ENCODE measurements around the gene MGMT. TPM values are rescaled to one million over a fixed set of nuclear protein-coding genes. Genes with fewer than 3 reads are reported as not detected.

Gene MGMT
- total RNA-seq, 3 donors from 2014 or later, result 15.4 to 17.5 (median 16.3) TPM

DNA sequence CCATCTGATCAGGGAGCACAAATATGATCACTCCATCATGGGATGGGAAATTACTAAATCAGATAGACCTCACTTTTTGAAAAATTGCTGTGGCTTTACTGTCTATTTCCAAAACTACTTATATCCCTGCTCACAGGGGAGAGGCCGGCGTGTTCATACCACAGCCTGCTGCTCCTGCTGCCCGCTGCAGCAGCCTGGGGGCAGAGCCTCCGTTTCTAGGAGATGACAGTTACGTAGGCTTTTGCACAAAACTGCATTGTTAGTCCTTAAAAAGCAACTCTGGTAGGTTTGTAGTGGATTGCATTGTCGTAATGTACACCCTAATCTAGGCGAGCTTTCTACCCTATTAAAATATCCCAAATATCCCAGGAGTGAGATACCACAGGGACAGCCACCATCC lies 293.4 kb downstream of the MGMT start:
- H3K4me1 ChIP-seq (ENCODE audit: low read depth), result no peaks in the 10 kb centered on the region
- ATAC-seq (no peak), DNase-seq (no peak)
- no peaks in the 10 kb centered on the region for H3K36me3 ChIP-seq (ENCODE audit: low read depth)
- intact Hi-C loops (cut with DNase I, micrococcal nuclease), result no loop called here
- no peaks in the 10 kb centered on the region for H3K9me3 ChIP-seq
- TF ChIP-seq, protein P1, sequence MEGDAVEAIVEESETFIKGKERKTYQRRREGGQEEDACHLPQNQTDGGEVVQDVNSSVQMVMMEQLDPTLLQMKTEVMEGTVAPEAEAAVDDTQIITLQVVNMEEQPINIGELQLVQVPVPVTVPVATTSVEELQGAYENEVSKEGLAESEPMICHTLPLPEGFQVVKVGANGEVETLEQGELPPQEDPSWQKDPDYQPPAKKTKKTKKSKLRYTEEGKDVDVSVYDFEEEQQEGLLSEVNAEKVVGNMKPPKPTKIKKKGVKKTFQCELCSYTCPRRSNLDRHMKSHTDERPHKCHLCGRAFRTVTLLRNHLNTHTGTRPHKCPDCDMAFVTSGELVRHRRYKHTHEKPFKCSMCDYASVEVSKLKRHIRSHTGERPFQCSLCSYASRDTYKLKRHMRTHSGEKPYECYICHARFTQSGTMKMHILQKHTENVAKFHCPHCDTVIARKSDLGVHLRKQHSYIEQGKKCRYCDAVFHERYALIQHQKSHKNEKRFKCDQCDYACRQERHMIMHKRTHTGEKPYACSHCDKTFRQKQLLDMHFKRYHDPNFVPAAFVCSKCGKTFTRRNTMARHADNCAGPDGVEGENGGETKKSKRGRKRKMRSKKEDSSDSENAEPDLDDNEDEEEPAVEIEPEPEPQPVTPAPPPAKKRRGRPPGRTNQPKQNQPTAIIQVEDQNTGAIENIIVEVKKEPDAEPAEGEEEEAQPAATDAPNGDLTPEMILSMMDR (IDR thresholded peaks at IDR 0.05), result no peak
- H3K4me3 ChIP-seq, result no peak overlapping the region

DNA sequence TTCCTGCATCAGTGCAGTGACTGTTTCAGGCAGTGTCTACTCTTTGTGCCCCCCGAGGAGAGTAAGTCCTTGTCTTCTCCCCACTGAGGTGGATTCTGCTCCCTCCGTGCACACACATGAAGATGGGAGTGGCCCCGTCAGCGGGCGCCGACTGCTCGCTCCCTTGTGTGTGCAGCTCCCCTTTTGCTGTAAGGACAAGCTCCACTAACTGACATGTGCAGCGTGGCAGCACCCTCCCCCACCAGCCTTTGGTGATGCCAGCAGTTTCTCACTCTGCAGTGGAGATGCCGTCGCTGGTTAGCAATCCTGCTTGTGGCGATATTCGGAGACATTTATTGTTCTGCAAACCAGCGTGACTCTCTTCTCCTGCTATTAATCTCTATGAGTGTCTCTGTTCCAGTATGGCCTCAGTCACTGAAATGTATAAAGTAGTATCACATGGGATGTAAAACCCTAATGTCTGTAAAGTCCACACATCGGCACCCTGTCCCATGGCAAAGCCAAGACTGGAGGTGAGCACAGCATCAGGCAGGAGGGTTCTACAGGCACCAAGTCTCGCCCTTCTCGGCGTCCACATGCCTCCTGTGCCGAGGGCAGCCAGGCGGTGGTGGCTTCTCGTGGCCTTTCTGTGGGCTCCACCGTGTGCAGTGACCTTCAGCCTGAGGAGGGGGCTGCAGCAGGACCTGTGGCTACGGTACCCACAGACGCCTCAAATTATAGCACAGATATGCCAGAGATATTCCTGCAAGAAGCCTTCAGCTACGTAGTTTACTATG lies 294.3 kb downstream of the MGMT start:
- ATAC-seq, result no peak
- no peak for DNase-seq
- Histone ChIP-seq H3K36me3 (ENCODE audit: low read depth) (no peaks in the 10 kb centered on the region), H3K4me3 (no peak overlapping the region), H3K9me3 (no peaks in the 10 kb centered on the region), H3K4me1 (ENCODE audit: low read depth) (no peaks in the 10 kb centered on the region)
- TF ChIP-seq, protein P1 (IDR thresholded peaks at IDR 0.05), result no peak
- intact Hi-C loops (cut with DNase I, micrococcal nuclease), result no loop called here

DNA sequence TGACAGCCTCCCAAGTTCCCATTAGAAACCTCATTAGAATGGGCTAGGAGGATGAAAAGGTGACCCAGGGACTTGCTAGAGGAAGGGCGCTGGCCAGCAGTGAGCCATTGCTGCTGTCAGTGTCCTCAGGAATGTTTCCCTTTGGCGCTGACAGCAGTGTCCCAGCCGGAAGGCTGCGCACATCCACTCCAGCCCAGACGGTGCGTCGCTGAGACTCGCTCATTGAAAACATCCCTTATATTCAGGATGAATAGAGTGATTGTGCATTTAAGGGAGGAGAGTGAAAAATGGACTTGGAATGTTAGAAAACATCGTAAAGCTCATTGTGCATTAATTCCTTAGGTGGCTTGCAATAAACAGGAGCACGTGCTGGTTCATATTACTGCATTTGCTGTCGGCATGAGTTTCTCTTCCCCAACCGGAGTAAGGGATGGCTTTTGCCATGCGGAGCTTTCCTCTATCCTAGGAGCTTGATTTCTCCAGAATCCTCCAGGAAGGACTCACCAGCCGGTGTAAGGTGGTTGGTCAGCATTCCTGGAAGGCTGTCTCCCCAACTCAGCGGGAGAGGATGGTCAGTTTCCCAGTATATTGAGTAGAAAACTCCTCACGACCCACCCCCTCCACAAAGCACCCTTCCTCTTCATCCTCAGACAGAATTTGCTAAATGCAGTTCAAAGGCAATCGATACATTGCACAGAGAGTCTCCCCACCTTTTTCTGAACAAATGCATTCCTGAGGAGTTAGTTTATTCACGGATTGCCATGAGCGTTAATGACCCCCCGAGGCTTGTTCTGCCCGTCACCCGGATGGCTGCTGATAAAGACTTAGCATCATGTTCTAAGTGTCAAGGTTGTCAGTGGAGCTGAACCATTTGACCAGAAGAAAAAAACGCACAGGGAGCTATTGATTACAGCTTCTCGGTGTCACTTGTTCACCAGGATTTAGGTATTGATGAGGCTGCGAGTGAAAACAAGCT lies 295.2 kb downstream of the MGMT start:
- no peak for DNase-seq
- Histone ChIP-seq H3K36me3 (ENCODE audit: low read depth) (no peaks in the 10 kb centered on the region), H3K4me3 (no peak overlapping the region), H3K9me3 (no peaks in the 10 kb centered on the region), H3K4me1 (ENCODE audit: low read depth) (no peaks in the 10 kb centered on the region)
- TF ChIP-seq, protein P1 (IDR thresholded peaks at IDR 0.05), result no peak
- intact Hi-C loops (cut with DNase I, micrococcal nuclease), result no loop called here
- ATAC-seq, result no peak

DNA sequence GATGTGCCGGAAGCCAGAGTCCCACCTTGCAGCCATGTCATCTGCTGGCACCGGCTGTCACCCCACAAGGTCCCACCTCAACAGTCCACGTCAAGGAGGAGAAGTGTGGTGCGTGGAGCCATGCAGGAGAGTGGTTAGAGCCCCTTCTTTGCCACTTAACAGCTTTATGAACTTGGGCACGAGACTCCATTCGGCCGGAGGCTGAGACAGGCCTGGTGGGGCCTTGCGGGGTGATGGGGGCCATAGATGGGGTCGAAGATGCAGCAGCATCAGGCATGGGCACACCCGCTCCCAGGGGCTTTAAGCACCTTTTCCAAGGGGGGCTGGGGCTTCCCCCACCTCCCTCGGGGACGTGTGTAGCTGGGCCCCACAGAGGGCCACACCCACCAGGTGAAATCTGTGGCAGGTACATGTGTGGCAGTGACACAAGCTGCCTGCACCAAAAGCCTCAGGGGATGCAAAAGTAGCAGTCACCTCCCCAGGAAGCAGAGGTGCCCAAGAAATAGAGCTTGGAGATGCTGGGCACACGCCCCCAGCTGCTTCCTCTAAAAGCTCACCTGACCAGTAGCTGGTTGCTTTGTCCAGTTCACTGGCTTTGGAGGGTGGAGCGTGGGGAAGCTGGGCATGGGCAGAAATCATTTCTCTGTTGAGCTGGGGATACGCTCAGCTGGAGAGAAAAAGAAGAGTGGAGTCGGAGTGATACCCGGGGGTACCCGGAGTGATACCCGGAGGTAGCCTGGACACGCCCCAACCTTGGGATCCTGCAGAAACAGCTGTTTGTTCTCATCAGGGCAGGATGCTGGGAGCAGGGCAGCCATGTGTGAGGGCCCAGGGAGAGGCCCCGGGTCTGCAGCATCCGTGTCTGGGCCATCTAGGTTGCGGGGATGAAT lies 297.2 kb downstream of the MGMT start:
- Histone ChIP-seq H3K36me3 (ENCODE audit: low read depth) (no peaks in the 10 kb centered on the region), H3K9me3 (no peaks in the 10 kb centered on the region), H3K4me3 (no peak overlapping the region), H3K4me1 (ENCODE audit: low read depth) (no peaks in the 10 kb centered on the region)
- DNase-seq, result no peak
- intact Hi-C loops (cut with DNase I, micrococcal nuclease), result no loop called here
- ATAC-seq, result no peak
- TF ChIP-seq, protein P1 (IDR thresholded peaks at IDR 0.05), result no peak

Data from mucosa of descending colon (tissue), 3 donors.